GM18508 (cell line): ENCODE data around the gene CSTB.

ENCODE experiments used
- ATAC-seq: cut with Tn5 transposase; IDR thresholded peaks from one replicate; pipeline ENCODE4 v1.9.1; 2021; ENCODE audit warnings: moderate number of reproducible peaks; ENCODE audit not compliant: insufficient read depth, unreplicated experiment

The CSTB gene

DNA sequence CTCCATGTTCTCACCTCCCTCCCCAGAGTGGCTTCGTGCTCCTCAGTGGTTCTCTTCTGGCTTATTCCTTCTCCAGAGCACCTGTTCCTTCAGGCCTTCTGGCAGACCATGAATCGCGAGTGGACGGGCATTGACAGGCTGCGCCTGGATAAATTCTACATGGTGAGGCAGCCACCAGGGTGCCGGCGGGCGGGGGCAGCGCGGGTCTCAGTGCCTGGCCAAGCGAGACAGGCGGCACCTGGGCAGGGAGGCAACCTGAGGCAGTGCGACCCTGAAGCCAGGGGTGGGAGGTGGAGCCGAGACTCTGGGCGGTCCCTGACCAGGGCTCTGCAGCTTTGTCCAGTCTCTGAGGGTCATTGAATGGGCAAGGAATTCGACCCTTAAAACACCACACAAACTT, 17.1 kb upstream of the CSTB start:
- ATAC-seq = no peak

DNA sequence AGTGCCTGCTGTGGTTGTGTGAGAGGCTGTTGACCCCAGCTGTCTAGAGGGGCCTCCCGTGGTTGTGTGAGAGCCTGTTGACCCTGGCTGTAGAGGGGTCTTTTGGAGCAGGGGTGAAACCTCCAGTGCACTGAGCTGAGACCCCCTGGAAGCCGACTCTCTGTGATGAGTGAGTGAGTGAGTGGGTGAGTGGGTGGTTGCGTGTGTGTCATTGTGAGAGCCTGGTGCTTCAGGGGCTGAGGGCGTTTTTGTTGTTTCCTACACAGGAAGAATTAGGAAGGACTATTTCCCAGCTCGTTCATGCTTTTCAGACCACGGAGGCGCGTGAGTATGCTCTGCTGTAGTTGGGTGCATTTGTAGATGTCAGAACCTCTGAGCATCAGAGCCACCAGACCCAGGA, 16.3 kb upstream of the CSTB start:
- no peak for ATAC-seq

DNA sequence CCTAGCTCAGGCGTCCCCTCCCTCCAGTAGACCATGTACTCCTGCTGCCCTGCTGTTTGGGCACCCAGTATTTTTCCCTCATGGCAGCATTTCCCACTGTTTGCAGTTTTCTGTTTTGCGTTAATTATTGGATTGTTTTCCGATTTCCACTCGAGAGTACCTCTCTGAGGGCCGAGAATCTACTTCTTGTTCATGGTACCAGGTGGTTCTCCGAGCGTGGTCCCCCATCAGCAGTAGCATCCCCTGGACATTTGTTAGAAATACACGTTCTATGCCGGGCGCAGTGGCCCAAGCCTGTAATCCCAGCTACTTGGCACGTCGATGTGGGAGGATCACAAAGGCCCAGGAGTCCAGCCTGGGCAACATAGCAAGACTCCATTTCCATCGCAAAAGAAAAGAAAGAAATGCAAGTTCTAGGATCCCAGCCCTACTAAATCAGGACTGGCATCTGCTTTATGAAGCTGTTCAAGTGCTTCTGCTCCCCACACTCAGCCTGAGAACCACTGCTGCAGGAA, 14.0 kb upstream of the CSTB start:
- no peak for ATAC-seq

DNA sequence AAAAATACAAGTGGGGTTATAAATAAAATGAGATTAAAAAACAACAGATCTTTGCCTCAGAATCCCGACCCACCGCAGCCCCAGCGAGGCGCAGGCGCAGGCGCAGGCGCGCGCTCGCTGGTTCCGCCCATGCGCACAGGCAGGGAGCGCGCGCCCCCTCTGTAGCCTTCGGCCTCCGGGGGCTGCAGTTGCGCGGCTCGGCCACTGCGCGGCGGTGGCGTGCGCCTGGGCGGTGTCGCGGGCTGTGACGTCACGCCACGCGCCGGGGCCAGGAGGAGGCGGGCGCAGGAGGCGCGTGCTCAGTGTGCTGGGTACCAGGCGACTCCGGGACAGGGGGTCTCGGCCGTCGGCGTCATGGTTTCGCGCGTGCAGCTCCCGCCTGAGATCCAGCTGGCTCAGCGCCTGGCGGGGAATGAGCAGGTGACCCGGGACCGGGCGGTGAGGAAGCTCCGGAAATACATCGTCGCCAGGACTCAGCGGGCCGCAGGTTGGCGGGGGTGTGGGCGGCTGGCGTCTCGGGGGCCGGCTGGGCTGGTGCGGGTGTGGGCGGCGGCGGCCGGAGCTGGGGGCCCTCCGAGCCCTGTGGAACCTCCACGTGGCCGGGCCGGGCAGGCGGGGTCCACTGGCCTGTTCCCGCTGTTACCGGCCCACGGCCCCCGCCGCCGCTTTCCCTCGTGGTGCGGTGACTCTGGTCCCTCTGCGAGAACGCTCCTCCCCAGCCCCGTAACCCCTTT, 13.3 kb upstream of the CSTB start, which contains the start of gene RRP1:
Gene RRP1, plus strand, starts transcription at position 302 of the 734 bp plus-strand sequence. Its CDS starts 53 bp downstream, at position 355.
- no peak for ATAC-seq

DNA sequence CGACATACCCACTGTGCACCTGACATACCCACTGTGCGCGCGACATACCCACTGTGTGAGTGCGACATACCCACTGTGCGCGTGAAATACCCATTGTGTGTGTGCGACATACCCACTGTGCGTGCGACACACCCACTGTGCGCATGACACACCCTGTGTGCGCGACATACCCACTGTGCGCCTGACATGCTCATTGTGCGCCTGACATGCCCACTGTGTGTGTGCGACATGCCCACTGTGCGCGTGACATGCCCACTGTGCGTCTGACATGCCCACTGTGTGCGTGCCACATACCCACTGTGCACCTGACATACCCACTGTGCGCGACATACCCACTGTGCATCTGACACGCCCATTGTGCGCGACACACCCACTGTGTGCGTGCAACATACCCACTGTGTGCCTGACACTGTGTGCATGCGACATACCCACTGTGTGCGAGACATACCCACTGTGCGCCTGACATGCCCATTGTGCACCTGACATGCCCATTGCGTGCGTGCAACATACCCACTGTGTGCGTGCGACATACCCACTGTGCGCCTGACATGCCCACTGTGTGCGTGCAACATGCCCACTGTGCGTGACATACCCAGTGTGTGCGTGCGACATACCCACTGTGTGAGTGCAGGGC, 10.8 kb upstream of the CSTB start:
- ATAC-seq = no peak

DNA sequence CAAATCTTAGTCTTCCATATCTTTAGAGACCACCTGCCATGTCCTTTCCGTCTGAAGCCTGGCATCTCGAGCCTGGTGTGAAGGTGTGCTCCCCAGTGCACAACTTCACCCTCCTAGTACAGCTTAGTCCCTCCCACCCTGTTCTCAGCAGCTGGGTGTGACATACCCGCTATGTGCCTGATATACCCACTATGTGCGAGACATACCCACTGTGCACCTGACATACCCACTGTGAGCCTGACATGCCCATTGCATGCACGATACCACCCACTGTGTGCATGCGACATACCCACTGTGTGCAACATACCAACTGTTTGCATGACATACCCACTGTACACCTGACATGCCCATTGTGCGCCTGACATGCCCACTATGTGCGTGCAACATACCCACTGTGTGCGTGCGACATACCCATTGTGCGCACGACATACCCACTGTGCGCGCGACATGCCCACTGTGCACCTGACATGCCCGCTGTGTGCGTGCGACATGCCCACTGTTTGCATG, 10.2 kb upstream of the CSTB start:
- ATAC-seq = no peak

DNA sequence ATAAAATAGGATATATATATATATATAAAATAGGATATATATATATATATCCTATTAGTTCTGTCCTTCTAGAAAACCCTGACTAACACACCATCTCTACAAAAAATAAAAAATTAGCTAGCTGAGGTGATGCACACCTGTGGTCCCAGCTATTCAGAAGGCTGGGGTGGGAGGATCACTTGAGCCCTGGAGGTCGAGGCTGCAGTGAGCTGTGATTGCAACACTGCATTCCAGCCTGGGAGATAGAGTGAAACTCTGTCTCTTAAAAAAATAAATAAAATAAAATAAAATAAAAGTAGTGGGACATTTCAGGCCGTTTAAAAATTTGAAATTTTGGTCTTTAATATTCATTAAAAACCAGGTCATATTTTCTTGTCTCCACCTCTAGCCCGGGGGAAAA, 9.0 kb upstream of the CSTB start:
- no peak for ATAC-seq

DNA sequence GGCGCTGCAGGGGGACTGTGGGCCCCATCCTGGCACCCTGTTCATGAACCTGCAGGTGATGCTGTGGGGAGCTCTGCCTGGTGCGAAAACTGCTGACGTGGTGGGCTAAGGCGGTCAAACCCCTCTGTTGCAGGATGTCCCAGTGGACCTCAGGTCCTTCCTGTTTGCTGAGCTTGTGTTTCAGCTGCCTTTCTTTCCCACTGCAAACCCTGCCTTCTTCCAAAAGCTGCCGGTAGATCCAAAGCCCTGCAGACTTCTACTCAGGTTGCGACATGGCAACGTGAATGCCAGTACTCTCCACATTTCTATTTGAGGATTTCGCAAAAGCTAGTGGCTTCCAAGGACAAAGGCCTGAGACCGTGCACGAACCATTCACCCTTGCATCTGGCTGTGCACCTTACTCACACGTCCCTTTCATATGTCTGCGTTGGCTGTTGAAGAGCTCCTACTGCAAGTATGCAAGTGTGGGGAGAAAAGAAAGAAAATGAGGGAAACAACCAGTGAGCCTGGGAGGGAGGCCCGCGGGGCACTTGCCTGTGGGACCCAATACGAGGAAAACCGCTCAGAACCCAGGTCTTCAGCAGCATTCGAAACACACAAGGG, 7.1 kb upstream of the CSTB start:
- no peak for ATAC-seq

DNA sequence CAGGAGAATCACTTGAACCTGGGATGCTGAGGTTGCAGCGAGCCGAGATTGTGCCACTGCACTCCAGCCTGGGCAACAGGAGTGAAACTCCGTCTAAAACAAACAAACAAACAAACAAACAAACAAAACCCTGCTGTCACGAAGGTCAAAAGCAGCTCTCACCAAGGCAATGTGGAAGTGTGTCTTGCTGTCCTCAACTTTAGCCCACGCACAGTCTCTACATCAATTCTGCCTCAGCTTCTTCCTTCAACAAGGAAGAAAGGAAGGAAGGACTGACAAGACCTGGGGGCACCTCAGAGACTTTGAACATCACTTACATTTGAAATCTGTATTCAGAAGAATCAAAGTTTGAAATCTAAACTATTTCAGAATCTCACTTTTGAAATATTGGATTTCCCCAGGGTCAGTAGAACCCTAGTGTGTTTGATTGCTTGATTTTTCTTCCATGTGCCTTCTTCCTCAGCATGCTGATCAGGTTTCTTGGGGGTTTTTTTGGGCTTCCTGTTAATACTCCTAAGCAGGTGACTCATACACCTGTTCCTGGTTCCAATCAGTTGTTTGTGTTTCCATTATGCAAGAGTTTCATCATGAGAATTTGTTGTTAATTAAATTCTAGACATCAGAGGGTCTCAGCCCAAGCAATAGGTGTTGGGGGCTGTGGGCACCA, 6.5 kb upstream of the CSTB start:
- ATAC-seq = no peak

DNA sequence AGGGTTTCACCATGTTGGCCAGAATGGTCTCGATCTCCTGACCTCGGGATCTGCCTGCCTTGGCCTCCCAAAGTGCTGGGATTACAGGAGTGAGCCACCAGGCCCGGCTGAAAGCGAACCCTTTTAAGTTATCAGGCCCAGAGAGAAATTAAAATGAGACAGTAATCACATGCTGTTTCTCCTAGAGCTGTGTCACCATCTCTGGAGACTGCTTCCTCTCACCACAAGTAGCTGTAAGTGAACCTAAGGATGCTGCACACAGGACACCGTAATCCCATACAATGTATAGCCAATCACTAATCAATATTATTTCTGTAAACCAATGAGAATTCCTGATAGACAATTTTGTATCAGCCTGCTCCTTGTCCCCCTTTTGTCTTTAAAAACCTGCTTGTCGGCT, 5.7 kb upstream of the CSTB start:
- no peak for ATAC-seq

DNA sequence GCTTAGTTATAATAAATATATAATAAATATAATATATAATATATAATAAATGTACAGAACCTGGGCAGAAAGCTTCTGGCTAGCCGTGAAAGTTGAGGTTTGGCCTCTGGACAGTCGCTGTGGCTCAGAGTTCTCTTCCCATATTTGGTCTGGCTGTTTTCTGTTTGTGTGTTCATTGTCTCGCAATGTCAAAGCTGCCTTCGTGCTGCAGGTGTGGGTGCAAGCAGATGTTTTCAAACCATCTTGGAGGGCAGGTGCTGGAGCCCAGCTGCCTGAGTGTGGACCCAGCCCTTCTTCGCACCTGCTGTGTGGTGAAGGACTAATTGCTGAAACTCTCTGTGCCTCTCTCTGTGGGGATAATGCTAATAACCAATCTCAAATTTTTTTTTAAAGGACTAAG, 3.6 kb upstream of the CSTB start:
- ATAC-seq = no peak

DNA sequence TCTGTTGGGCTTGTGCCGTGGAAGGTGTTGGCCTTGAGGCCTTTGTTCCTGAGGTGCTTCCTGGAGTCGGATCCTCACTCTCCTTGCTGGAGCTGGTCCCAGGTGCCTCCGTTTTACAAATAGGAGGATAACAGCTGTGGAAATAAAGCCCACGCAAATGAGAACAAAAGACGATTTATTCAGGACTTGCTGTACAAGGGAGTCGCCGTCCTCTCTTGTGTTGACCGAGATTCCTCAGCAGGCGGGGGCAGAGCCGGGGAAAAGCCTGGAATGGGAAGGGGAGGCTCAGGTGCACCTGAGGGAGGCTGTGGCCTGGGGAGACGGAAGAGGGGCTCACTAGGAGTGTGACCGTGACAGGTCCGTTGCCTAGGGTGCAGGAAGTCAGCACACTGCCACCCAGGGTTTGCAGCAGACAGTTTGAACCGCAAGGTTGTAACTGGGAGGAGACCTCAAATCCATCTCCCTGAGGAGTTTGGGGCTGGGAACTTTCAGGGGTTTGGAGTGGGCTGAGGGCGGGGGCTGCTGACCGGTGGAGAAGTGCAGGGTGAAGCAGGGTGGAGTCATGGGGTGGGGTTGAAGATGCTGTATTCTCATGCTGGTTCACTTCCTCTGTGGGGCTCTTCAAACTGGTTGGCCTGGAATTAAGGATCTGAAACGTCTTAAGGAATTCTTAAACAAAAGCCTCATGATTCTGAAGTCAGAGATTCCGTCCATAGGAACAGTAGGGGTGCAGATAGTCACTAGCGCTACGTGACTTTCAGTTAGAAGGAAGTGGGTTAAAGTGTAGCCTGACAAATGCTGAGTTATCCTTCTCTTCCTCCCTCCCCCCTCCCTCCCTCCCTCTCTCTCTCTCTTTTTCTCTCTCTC, 2.6 kb upstream of the CSTB start:
- ATAC-seq = no peak

DNA sequence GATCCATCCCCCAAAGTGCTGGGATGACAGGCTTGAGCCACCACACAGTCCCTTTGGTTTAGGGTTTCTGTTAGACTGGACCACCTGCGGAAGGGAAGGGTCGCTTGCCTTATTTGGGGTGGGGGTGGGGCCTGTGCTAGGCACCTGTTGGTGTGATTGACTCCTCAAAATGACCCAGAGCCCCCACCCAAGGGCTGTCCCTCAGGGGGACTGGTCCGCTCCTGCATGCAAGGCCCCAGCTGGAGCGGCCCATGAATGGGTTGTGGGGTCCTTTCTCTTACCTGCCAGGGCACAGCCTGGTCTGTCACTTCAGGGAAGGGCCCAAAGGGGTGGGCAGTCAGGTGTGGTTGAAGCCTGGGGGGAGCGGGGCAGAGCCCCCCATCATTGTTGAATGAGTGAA, 1.8 kb upstream of the CSTB start:
- ATAC-seq = no peak

DNA sequence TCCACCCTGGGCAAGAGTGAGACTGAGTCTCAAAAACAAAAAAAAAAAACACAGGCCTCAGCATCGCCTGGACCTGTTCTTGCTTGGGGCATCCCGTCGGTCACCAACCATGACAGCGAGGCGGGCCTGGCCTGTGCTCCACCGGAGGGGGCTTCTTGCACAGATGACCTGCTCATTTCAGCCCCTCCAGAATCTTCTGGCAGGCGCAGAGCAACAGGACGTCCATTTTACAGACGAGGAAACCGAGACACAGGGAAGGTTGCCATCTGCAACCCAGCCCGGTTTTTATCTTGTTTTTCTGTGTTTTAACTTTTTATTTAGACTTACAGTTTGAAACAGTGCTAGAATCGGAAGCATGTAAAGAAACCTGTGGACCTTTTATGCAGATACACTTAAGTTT, 918 bp downstream of the CSTB start:
- no peak for ATAC-seq

DNA sequence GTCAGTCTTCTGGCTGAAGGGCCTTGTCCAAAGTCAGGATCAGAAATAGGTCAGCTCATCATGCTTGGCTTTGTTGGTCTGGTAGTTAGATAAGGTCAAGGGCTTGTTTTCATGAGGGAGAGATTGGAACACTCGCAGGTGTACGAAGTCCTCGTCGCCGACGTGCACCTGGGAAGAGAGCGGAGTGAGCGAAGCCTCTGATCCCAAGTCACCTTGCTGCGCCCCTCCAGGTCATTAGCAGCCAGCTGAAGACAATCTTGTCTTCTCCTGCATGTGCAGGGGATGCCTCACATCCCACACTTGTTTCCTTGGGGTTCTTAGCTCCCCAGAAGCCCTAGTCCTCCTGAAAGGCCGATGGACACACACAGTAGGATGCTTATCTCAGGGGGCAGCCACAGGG, 1.9 kb downstream of the CSTB start:
- ATAC-seq = no peak

DNA sequence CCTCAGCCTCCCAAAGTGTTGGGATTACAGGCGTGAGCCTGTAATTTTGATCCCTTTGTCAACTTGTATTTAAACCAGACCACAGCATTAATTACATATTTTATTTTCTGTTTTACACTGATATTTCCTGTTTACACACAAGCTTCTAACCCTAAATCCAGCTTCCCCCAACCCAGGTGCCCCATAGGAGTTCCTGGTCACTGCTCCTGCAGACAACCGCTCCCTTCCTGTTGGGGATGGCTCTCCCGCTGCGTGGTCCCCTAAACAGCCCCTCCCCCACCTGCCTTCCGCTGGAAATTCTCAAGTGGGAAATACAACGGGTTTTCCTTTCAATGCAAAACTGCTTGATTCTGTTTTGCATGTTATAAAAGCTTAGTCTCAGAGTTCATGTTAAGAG, 3.7 kb downstream of the CSTB start:
- no peak for ATAC-seq

DNA sequence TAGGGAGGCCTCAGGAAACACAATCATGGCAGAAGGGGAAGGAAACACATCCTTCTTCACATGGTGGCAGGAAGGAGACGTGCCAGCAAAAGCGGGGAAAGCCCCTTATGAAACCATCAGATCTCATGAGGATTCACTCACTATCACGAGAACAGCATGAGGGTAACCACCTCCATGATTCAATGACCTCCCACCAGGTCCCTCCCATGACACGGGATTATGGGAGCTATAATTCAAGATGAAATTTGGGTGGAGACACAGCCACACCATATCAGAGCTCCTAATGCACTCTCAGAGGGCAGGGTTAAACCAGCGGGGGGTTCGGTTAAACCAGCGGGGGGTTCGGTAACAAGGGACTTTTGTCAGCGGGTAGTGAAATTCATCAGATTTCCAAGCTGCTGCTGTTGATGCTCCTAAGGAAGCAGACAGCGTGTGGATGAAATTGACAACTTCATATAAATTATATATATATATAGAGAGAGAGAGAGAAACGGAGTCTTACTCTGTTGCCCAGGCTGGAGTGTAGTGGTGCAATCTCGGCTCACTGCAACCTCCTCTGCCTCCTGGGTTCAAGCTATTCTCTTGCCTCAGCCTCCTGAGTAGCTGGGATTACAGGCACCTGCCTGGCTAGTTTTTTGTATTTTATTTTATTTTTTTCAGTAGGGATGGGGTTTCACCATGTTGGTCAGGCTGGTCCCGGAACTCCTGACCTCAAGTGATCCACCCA, 4.2 kb downstream of the CSTB start:
- no peak for ATAC-seq

DNA sequence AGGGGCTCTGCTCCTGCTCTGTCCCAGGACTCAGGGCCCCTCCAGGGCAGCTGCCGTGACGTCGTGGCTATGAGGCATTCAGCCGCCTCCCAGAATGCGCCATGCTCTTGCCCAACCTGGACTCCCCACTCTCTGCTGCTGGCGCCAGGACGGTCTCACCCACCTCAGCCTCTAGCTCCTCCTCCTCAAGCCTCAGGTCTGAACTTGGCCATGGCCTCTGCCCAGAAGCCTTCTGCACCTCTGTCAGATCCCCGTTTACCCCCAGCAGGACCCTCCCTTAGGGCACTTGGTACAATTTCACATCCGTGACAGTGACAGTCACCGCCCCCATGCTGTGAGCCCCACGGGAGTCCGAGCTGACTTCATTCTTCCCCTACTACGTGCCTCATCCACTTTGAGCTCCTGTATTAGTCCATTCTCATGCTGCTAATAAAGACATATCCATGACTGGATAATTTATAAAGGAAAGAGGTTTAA, 4.9 kb downstream of the CSTB start:
- ATAC-seq = no peak

DNA sequence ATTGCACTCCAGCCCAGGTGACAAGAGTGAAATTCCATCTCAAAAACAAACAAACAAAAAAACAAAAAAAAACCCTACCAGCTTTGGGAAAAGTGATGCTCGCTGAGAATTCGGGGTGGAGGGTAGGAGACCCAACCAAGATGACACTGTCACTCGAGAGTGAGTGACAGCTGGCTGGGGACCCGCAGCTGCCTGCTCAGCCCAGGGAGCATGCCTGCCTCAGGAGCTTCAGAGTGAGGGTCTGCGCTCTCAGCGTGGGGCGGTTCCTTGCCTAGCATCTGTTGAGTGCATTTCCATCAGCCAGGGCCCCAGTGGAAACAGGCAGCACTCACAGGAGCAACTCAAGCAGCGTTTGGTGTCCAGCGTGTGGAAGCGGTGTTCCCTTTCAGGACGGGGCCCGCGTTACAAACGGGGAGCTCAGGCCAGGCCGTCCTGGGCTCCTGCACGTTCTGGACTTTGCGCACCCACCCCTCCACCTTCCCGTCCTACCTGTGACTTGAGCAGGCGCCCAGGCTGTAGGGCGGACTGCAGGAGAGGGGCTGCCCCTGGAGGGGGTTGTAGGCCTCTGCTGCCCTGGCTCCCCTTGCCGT, 5.9 kb downstream of the CSTB start:
- ATAC-seq = no peak
